GM20431 (cell line): ENCODE results near the gene IQSEC3.
"Not testable (repeated sequence)": the region's sequence is repeated elsewhere in the genome, so short reads cannot be mapped to it uniquely, and the experiment has no call there.

Experiments
- in situ Hi-C: fragments of 300-500 bp; cut with MseI, MboI; formaldehyde crosslinking; loops from one replicate; pipeline ENCODE4 v1.15.0; 2020; ENCODE audit warnings: low sequenced_read_pairs; ENCODE audit not compliant: unreplicated experiment

Gene IQSEC3

DNA sequence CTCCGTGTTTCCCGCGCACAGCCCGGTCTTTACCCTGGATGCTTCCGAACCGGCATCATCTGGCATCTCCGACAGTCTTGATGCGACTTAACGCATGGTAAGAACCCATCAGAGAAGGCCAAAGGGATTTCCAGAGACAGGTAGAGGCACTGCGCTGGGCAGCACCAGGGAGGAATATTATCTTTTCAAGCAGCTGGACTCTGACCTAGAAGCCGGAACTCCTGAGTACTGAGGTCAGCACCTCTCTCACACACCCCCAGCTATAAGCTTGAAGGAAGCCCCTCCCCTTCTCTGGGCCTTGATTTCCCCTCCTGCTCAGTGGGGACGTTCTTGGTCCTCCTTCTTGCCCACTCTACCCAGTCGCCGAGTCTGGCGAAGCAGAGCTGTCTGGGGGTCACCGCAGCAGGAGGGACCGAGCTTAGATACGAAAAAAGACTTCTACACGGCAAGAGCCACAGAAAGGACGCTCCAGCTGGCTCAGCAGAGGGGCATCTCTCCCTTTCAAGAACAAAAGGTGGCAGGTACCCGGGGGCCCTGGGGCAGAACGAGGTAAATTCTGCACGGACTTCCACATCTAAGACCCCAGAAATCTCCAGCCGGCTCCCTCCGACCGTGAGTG is 10.6 kb downstream of the IQSEC3 start:
- in situ Hi-C loops: not testable (repeated sequence)

DNA sequence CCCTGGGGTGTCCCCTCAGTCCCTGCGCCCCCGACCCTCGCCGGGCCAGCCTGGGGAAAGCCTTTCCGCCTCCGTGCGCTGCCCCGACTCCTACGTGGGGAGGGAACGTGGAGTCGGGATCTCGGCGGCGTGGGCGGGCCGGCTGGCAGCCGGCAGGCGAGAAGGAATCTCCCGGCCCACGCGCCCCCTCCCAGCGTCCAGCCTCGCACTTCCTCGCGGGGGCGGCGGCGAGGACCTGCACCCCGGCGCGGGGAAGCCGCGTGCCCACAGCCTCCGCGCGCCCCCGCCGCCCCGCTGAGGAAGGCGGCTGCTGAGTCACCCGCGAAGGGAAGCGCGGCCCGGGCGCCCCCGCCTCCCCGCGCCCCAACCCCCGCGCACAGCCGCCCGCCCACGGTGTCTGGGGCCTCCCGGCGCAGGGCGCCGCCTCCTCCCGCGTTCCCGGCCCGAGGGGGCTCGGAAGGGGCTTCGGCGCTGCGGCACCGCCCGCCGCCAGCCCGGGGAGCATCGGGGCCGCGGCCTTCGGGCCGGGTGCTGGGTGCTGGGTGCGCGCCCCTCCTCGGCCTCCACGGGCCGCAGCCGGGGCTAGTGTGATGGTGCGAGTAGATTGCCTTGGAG is 11.3 kb downstream of the IQSEC3 start:
- in situ Hi-C loops: not testable (repeated sequence)

DNA sequence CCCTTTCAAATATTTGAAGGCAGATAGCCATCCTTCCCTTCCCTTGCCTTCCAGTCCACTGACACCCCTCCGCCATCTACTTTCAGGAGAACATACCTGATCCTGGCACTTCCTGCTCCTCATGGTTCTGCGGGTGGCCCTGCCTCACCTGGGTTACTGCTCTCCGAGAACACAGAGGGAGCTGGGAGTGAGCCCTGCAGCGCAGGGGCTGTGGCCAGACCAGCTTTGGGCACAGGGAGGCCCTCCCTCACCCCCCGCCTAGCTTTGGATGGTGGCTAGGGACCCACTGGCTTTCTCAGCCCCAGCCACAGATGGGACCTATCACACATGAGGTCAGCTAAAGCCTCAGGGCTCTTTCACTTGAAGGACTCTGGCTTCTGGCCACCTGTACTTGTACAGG is 12.4 kb downstream of the IQSEC3 start:
- in situ Hi-C loops: no loop called here

DNA sequence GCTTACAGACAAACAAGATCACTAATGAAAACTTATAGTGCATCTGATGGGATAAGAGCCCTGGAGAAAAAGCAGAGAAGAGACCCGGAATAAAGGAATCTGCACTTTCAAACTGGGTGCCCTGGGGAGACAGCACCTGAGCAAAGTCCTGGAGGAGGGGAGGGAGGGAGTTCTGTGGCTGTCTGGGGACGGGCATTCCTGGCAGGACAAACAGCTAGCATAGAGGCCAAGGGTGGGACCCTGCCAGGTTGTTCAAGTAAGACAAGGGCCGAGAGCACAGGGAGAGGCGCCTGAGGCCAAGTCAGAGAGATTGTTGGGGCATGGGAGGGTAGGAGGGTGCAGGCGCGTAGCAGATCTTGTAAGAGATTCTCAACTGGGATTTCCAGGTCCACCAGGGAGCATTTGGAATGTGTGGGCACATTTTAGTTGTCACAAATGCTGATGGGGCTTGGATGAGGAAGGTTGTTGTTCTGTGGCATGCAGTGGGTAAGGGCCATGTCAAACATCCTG is 14.2 kb downstream of the IQSEC3 start:
- in situ Hi-C loops: no loop called here

DNA sequence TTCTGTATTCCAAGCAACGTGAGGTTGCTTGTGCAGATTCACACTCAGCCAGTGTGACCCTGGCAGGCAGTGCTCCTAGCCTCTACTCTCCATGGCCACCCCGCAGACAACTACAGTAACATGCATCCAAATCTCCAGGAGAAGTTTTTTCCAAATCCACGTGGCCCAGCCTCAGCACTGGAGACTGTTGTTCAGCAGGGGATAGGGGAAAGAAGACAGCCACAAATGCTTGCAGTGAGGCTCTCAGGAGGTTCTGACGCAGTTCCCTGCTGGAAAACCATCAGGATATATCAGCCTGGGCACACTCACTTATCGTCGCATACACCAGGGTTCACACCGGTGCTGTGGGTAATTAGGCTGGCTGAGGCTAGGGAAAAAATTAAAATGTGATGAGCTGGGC is 16.2 kb downstream of the IQSEC3 start:
- in situ Hi-C loops: no loop called here

DNA sequence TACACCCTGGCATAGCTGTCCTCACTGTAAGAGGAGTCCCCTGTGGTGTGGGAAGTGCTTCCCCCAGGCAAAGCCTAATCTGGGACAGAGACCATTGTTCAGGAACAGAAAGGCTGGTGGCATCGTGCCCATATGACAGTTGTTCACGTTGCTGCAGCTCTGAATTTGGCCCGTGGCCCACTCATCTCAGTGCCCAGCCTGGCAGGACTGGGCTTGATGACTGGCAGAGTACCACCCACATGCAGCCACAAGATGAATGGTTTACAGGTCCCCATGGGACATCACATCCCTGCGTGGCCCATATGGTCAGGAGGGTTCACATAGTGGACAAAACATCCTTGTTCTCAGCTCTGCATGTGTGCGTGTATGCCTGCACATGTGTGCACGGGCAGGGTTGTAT is 17.5 kb downstream of the IQSEC3 start:
- in situ Hi-C loops: no loop called here

DNA sequence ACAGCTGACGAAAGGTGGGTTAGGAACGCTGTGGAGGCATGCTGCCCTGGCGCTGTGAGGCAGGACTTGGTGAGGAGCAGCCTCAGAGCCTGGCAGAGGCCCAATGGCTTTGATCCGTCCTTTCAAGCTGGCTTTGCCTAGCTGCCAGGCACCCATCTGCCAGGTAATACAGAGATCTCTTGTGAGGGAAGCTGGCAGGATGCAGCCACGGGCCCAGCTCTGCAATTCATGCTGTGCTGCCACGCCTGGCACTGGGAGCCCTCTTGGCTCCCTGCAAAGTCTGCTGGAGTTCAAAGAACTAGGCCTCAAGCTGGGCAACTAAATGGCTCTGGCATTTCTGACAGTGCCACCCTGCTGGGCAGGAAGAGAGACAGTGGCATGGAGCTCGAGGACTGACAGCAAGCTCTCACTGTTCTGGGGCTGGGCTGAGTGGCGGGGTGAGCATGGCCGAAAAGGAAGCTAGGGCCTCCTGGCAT is 18.7 kb downstream of the IQSEC3 start:
- in situ Hi-C loops: no loop called here

DNA sequence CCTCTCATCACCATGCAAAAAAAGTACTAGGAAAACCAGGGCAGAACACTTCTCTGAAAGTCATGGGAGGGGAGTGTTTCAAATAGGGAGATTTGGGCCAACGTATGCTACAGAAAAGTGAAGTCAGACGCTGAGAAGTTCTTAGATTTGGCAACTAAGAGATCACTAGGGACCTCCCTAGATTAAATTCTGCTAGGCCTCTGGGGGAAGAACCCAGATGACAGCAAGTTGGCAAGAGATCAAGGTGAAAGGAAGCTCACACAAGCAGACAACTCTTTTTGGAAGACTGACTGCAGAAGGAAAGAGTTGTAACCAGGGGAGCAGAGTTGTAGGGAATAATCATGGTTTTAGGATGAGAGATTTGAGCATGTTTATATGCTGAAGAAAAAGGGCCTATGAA is 20.7 kb downstream of the IQSEC3 start:
- in situ Hi-C loops: no loop called here

DNA sequence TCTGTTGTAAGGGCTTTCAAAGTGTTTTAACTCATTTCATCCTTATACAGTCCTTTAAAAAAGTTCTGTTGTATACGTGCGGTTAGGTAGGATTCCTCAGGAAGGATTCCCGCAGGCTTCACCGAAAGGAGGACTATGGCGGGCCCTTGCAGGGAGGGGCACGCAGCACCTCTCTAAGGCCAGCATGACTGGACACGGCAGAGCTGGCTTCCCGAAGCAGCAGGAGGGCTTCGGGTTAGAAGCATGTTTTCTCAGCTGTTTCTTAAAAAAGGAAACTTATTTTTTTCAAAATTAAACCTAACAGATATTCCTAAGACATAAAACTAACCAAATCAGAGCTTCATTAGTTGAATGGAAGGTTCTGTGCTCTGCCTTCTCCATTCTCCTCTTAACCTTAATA is 21.3 kb downstream of the IQSEC3 start:
- in situ Hi-C loops: no loop called here

DNA sequence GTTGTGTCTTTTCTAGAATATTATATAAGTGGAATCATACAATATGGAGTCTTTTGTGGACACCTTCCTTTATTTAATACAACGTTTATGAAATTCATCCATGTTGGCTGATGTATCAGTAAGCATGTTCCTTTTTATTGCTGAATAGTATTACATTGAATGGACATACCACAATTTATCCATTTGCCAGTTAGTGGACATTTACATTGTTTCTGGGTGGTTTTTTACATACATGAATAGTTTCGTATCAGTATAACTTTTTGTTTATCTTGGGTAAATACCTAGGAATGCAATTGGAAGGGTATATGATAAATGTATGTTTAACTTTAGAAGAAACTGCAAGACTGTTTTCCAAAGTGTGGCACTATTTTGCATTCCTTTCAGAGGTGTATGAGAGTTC is 23.1 kb downstream of the IQSEC3 start:
- in situ Hi-C loops: no loop called here

DNA sequence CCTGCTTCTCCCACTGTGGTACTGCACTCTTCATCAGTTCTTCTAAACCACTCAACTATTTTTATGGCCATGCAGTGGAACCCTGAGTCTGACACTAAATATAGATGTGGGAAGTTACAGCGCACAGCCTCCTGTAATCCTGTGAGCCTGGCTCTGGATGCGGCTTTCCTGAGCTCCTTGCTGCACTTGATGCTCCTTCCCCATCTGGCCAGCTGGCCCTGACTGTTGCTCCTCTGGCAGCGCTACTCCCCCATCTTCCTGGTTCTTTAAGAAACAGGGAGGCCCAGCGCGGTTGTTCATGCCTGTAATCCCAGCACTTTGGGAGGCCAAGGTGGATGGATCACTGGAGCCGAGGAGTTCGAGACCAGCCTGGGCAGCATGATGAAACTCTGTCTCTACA is 24.6 kb downstream of the IQSEC3 start:
- in situ Hi-C loops: no loop called here

DNA sequence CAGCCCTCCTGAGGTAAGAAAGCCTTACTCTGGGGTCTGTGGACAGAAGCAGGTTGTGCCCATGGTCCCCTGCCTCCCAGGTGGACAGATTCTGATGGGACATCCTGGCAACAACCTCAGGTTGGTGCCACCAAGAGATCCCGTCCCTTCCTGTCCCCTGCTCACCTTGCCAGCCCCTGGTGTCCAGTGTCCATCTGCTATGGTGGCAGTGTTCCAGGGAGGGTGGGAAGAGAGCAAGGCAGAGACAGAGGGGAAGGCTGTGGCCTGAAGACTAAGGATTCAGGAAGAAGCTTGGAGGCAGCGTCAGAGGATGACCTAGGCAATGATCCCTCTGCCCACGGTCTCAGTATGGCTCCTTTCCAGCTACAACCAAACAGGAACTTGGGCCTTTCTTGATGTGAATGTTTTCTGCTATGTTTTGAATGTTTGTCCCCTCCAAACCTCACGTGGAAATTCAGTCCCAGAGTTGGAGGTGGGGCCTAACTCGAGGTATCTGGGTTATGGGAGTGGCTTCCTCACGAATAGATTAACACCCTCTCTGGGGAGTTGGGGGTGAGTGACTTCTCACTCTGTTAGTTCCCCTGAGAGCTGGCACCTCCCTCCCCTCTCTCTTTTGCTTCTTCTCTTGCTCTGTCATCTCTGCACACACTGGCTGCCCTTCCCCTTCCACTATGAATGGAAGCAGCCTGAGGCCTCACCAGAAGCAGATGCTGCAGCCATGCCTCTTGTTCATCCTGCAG is 26.9 kb downstream of the IQSEC3 start:
- in situ Hi-C loops: no loop called here

DNA sequence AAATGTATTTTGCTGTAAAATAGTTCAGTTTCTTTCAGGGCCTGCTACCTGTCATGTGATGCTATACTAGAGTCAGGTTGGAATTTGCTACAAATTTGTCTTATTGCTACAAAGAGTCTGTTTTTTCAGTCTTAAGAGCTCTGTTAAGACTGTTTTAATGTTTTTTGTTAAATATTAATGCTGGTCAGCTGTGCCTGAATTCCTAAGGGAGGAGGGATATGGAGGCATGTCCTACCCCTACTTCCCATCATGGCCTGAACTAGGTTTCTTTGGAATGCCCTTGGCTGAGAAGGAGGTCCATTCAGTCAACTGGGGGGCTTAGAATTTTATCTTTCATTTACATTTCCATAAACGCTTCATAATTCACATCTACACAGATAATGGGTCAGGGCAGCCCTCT is 30.0 kb downstream of the IQSEC3 start:
- in situ Hi-C loops: no loop called here

DNA sequence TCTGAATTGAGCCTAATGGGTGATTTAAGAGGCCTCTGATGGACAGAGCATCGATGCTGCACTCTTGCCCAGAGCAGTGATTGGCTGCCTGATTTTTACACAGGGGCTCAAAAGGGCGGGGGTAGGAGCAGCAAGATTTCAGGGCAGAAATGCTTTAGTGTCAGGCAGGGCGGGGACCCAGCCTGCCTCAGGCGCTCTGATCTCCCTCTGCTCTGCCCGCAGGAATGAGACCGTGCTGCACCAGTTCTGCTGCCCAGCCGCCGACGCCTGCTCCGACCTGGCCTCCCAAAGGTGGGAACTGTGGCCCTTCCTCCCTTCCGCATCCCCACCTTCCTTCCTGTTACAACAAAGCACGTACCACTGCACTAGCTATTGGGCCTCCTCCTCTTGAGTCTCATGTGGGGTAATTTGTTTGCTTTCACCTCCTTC is 32.4 kb downstream of the IQSEC3 start:
- in situ Hi-C loops: no loop called here

DNA sequence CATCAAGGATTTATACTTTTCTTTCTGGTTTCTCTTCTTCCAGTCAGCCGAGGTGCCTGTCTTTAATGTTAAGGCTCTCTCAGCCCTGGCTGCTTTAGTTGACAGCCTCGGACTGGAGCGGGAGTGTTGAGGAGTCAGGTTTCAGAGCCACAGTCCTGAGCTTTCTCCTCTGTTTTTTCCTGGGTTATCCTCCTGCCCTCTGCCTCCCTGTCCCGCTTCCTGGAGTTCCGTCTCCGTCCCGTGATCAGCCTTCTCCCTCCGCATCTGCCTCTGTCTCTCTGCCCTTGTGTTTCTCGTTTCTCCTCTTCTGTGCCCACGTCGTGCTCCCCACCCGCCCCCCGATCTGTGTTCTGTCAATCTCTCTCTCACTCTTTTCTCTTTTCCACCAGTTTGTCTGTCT is 33.0 kb downstream of the IQSEC3 start:
- in situ Hi-C loops: no loop called here

DNA sequence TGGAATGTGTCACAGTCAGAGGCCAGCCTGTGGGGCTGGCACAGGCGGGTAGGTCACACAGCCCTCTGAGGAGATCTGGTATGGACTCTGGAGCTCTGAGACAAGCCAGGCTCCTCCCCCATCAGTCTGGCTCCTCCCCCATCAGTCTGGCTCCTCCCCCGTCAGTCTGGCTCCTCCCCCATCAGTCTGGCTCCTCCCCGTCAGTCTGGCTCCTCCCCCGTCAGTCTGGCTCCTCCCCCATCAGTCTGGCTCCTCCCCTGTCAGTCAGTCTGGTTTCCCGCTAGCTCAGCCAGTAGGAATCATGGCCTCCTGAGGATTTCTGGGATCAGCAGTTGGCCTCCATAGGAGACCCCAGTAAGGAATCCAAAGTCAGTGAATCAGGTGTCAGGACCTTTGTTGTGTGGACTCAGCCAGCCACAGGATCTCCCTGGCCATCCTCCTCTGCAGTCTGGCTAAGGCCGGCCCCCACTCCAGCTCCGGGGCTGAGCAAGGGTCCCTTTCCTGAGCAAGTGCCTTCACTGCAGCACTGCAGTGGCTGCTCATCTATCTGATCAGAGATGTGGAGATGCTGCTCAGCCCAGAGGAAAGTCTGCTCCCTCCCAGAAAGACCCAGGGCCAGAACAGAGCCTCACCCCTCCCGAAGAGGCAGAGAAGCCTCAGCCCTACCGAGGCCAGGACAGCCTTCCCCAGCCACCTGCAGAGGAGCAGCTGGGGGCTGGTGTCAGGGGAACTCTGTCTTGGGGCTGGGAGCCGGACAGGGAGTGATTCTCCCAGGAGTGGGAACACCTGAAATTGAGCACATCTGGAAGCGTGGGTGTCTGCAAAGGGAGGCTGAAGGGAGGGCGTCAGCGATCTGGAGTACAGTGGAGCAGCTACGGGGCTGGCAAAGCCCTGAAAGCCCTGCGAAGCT is 35.7 kb downstream of the IQSEC3 start:
- in situ Hi-C loops: no loop called here

DNA sequence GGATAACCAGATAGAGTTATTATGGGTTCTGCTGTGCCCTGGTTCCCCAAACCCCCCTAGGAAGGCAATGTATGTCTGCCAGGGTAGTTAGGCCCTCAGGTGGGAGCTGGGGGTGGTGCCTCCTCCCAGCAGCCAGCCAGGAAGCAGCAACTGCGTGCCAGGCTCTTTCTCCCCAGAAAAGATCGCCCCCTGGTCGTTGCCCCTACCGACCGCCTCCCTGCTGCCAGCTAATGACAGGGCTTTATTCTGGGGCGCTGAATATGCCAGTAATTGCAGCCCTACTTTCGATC is 36.3 kb downstream of the IQSEC3 start:
- in situ Hi-C loops: no loop called here

DNA sequence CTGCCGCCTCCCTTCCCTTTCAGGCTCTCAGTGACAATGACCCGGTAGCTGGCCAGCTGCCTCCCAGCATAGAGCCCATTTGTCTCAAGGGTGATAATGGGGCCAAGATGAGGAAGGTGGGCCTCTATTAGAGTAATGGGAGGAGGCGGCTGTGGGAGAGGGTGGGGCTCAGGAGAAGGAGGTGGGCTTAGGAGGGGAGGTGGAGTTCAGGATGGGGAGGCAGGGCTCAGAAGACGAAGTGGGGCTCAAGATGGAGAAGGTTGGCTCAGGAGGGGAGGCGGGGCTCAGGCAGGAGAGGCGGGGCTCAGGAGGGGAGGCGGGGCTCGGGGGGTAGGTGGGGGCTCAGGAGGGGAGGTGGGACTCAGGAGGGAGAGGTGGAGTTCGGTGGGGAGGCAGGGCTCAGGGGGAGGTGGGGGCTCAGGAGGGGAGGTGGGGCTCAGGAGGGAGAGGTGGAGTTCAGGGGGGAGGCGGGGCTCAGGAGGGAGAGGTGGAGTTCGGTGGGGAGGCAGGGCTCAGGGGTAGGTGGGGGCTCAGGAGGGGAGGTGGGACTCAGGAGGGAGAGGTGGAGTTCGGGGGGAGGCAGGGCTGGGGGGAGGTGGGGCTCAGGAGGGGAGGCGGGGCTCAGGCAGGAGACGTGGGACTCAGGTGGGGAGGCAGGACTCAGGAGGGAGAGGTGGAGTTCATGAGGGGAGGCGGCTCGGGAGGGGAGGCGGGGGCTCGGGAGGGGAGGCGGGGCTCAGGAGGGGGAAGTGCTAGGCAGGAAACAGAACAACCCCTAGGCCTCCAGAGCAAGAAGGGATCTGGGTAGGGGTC is 36.8 kb downstream of the IQSEC3 start:
- in situ Hi-C loops: no loop called here

DNA sequence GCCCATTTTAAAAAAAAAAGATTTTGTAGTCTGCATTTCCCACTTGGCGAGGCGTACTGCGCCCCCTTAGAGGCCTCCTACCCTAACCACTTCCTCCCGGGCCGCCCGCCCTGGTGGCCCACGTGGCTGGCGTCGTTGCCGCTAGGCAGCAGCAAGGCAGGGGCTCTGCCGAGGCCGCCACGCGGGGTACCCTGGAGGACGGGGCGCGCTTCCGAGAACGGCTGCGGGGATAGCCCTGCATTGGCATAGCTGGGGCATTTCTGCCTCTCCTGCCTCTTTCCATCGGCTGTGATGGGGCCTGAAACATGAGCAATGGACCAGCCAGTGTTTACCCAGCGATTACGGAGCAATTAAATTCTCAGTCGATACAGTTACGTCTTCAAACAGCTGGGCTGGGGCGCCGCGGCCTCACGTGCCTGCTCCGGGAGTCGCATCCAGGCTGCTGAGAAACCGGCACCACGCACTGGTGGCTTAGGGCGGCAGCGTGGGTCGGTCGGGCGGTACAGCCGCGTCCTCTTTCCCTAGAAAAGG is 38.0 kb downstream of the IQSEC3 start:
- in situ Hi-C loops: no loop called here
